Pons (tissue), 1 donor: ENCODE measurements around the gene TTC39A.

Experiments used
- DNase-seq: peaks from one replicate; pipeline ENCODE4 v3.0.0-alpha.2; 2016; ENCODE audit warnings: low spot score

TTC39A gene

DNA sequence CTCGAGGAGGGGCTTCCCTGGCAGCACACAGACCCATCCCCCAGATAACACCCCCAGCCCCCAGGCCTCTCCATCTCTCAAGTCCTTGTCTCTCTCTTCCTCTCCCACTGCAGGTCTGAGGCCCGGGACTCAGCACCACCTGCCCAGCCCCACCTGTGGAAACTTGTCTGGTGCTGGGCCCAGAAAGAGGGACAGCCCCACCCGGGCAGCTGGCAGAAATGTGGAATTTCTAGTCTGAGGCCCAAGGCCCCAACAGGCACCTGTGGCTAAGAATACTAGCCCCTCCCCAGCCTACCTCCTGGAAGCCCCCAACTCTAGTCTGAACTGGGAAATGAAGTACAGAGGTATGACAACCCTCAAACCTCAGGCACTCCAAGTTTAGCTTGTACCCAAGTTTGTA is 15.4 kb downstream of the TTC39A start:
- no peak for DNase-seq

DNA sequence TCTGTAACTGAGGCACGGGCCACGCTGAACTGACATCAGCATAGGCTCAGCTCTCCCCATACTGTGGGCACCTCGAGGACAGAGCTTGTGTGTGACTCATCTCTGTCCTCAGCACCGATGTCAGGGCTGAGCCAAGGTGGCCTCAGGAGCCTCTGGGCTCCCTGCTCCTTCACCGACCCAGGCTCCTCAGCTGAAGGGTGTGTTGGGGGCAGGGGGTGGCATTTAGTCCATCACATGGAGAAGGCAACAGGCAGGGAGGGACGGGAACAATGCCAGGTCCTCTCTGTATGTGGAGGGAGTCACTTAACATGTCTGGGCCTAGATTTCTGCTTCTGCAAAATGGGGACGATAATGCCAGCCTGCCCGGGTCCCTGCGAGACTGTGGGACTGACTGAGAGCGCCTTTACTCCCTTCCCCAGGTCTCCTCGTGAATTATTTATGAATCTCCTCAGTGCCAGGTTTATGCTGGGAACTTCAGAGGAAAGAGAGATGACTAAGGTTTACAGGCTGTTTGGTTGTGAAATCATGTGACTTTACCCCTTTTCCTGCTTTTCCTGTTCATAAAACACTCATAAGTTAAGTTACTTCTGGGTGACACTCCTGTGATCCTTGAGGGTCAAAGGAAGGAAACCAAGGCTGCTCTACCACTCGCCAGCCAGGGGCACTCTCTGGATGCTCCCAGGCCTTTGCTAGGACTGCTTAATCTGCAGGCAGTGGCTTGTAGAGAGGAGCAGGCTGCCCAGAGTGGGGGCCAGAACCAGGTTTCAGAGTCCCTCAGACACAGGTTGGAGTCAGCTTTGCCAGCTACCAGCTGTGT is 16.2 kb downstream of the TTC39A start:
- no peak for DNase-seq

DNA sequence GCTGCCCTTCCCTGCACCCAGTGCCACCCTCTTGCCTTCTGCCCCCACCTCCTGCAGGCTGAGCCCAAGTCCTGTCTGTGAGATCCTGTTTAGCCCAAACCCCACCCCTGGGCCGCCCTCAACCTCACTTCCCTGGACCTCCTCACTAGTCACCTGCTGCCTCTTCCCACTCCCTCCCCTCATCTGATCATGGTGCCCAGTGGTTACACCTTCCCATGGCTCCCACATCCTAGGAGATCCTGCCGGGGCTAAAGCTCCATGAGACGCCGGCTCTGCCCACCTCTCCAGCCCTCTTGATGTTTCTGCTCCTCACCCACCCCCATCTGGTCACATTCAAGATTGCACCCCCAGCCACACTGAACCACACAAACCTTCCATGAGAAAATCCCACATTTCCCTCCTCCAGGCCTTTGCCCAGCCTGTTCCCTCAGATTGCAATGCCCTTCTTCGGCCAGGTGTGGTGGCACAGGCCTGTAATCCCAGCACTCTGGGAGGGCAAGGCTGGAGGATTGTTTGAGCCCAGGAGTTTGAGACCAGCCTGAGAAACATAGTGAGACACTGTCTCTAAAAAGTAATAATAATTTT is 17.0 kb downstream of the TTC39A start:
- no peak for DNase-seq

DNA sequence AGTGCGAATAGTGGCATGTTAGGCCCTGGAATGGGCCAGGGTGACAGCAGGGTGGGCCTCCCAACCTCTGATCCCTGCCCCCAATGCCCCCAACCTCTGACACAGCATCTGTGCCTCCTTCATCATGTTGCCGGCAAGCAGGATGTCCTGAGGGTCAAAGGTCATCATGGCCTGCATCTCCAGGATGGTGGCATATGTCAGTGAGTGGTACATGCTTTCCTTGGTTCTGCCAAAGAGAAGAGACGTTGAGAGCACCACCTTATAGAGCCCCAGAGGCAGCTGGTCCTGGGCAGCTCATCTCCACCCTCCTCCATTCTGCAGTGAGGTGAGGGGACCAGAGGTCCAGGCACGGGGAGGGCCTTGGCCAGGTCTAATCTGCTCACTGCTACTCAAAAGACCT is 17.6 kb downstream of the TTC39A start:
- DNase-seq, result no peak

DNA sequence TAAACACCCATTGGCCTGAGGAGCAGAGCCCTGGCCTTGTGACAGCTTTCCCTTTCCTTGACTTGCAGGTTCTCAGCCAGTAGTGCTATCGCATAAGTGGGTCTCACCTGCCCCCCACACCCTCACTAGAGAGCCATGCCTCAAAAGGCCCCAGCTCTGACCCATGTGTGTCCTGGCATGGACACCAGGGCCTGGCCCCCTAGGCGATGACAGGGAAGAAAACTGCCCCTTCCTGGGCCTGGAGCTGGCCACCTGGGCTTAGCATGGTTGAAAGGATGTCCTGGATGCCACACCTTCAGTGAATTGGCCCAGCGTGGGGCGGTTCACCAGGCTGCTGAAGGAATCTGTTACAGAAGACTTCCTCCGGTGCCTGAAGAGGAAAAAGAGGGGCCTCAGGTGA is 18.5 kb downstream of the TTC39A start:
- DNase-seq, result no peak

DNA sequence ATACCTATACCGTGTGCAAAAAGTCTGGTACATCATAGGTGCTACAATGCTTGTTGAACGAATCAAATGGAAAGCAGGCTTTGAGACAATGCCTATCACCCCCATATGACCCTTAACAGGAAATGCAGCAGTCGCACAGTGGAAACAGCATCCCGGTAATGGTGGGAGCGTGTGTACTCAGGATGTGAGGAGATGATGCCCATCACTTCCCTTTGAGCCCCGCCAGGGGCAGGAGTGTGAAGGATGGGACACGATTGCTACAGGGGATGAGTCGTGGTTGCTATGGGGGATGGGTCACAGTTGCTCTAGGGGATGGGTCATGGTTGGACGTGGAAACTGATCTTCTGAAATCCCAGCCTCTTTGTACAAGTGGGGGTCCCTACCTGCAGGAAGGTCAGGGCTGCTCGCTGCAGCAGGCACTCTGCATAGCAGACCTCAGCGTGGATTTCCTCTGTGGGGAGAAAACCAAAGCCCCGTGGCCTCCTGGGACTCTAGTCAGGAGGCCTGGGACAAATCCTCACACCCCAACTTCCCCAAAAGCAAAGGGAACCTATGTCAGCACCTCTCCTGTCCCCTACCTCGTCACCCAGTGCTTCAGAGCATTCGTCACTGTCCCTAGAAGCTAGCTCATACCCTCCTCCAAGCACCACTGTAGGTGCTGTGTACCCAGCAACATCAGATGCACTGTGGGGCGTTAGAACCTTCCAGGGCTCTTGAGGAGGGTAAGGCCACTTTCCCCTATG is 19.3 kb downstream of the TTC39A start:
- DNase-seq, result no peak

DNA sequence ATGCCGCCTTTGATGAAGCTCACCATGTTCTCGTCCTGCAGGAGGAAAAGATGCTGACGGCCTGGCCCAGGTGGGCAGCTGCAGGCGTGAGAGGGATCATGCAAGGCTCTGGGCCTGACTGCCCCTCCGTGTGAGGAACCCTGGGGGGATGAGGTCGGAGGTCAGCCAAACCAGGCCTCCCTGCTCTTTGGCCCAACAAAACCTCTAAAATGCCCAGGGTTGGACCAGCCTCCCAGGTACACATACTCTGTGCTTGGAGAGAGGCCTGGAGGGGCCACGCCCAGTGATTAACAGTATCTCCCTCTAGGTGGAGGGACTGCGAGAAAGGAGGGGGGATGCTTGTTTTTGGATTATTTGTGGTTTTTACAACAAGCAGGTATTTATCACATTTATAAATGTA is 21.1 kb downstream of the TTC39A start:
- DNase-seq, result no peak

DNA sequence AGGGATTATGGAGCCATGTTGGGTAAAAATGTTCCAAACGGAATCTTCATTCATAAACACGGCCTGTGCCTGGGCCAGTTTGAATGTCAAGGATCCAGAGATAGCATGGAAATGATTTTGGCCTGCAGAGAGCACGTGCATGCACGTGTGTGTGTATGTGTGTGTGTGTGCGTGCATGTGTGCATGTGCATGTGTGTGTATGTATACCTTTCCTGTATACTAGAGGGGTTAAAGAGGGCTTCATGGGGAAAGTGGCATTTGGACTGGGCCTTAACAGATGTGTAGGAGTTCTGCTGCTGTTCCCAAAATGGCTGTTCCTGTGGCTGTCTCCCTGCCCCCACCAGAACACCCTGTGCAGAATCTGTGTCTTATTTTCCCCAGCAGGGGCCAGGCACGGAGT is 21.7 kb downstream of the TTC39A start:
- DNase-seq, result no peak

DNA sequence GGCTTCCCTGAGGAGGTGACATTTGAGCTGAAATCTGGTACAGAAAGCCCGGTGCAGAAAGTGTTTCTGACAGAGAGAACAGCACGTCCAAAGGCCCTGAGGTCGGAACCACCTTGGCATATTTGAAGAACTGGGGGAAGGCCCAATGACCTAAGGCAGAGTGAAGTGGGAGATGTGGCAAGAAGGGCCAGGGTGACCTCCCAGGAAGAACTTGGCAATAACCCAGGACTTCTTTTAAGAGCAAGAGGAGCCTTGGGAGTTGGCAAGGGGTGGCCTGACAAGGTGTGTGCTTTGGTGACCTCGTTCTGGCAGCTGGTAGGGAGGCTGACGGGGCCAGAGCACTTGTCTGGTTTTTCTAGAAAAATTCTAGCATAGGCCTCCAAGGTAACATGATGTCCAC is 23.4 kb downstream of the TTC39A start:
- no peak for DNase-seq

DNA sequence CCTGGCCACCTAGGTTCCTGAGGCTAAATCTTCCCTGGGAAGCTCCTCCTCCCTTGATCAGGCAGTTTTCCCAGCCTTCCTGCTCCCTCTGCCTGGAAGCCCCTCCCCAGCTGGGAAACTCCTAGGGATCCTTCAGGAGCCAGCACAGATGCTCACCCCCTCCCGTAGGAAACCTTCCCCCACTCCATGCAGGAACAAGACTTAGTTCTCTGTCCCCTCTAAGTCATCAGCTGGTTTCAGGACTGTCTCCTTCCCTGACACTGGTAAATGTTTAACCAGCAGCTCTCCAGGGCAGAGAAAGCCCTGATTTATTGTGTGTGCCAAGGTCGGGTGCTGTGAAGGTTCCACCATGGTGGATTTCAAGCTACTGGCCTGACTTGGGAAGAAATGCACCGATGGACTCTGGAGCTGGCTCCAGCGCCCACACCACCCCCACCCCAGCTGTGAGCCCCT is 25.0 kb downstream of the TTC39A start:
- DNase-seq, result no peak

DNA sequence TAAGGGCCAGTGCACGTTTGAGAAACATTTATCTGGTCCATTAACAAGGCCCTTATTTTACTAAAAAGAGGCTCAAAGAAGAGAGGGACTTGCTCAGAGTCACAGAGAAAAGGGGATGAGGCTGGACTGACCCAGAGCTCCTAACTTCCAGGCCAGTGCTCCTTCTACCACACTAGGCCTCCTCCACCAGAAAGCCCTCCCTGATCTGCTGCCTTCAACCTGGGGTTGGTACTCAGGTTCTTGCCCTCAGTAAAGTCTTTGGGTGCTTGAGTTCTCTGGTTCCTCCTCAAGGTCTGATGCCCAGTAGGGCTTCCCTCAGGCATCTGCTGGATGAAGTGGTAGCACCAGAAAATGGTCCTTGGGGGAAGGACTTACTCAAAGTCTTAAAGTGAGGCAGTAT is 26.0 kb downstream of the TTC39A start:
- DNase-seq, result no peak

DNA sequence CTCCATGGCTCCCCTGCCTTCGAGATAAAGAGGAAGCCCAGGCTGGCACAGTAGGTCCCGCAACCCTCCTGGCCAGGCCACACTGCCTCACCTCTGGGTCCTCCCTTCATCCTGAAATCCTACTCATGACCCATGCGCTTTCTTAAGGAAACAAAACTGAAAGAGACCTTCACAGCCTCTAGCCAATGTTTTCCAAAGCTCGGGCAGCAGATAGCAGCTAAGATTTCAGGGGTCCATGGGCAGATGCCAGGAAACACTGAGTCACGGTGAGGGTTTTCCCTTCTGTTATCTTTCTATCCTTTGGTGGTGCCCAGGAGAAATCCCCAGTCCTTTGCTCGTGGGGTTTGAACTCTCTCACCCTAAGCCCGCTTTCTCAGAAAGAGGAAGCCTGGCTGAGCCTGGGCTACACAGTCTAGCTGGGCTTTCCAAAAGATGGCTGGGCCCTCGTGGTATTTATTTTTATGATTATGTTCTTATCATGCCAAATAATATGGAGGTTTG is 26.6 kb downstream of the TTC39A start:
- no peak for DNase-seq

DNA sequence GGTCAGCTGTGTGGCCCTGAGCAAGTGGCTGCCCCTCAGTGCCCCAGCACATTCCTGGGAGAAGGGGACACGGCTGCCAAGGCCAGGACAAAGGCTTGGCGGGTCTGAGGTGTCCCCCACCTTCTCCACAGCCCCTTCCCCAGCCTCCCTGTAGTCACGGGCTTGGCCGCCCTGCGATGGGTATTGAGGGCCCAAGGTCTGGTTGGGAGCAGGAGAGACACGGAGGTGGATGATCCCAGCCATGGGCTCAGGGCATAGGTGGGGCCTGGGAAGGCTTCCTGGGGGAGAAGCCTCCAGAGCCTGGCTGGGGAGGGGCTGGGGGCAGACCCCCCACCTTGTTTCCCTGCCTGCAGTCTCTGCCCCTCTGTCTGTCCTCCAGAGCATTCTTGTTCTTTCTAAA is 27.0 kb downstream of the TTC39A start:
- no peak for DNase-seq

DNA sequence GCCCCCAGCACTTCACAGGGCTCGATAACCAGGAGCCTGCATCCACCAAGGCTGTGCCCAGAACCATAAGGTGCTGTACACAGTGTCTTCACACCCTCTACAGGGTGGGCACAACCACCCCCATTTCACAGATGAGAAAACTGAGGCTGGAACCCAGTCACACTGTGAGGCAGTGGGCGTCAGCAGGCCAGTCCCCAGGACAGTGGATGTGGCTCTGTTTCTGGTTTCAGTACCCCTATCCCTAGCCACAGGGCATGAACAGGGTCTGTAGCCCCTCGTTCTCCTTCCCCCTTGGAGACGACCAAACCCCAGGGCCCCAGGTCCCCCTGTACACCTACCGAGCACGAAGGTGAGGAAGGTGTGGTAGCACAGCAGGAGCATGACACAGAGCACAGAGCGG is 27.6 kb downstream of the TTC39A start:
- DNase-seq, result no peak

DNA sequence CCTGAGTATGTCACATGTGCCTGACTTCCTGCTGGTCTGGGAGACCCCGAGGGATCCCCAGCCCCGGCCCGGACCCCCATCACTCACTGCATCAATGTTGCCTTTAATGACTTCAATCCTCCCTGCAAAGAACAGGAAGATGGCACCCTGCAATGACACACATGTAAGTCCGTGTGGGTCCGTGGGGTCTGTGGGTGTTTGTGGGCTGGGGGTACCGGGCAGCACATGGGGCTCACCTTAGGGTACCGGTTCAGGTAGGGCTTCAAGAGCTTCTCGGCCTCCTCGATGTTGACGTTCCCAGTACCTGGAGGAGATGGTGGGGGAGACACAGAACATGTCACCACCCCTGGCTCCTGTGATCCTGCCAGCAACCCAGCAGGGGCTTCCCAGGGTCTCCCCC is 28.1 kb downstream of the TTC39A start:
- no peak for DNase-seq

DNA sequence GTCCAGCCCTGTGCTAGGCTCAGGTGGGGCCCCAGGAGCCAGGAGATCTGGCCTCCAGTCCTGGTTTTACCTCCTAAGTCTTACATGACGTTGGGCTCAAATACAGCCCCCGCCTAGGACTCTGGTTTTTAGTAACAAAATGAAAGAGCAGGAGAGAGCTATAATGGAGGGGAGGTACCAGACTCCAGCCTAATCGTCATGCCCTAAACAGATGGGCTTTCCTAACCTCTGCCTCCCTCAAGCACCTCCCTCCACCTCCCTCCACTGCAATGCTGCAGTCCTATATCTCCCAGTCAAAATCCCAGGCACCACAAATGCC is 28.6 kb downstream of the TTC39A start:
- no peak for DNase-seq

DNA sequence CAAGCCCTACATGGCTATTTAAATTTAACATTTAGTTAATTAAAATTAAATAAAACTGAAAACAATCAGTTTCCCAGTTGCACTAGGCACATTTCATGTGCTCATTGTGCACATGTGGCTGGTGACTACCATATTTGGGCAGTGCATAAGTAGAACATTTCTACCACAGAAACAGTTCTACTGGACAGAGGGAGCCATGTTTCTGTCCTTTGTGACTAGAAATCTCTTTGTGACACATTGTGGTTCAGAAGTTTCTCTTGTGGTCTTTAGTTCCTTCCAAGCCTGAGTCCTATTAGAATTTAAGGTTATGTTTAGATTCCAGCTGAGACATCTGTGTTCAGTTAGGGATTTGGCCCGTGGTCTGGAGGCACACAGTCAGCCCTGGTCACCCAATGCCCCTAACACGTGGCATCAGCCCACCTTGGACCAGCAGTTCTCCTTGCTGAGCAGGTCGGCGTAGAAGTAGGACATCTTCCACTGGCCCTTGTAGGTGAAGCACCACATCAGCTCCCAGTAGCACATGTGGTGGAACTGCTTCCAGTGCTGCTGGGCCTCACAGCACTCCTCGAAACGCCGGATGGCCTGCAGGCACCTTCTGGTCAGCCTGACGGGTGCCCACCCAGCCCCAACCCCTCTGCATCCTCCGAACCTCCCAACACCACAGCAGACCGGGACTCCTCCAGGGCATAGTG is 29.1 kb downstream of the TTC39A start:
- no peak for DNase-seq

DNA sequence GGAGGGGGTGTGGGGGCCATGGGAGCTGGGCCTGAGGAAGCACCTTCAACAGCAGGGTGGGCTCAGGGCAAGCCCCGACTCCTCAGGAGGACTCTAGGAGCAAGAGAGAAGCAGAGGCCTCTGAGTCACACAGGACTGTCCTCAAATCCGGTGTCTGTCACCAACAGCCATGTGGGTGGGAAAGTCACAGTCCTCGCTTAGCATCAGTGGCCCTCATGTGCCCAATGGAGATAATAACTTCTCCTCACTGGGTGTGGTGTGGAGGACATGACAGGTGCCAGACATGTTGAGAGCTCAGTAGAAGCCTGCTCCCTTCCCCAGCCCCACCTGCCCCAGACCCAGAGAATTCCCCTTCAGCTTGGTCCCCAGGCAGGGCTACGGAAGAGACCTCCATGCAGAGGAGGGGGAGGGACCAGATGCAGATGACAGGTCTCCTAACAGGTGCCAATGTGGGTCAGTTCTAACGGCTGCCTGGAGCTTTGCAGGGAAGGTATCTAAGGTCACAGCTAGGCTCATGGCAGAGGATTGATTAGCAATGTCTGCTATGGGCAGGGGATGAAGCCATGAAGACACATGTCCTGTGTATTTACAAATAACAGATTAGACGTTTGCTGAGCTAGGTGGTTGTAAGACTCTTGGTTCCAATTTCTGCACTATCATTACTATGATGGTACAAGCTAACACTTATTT is 30.2 kb downstream of the TTC39A start:
- no peak for DNase-seq

DNA sequence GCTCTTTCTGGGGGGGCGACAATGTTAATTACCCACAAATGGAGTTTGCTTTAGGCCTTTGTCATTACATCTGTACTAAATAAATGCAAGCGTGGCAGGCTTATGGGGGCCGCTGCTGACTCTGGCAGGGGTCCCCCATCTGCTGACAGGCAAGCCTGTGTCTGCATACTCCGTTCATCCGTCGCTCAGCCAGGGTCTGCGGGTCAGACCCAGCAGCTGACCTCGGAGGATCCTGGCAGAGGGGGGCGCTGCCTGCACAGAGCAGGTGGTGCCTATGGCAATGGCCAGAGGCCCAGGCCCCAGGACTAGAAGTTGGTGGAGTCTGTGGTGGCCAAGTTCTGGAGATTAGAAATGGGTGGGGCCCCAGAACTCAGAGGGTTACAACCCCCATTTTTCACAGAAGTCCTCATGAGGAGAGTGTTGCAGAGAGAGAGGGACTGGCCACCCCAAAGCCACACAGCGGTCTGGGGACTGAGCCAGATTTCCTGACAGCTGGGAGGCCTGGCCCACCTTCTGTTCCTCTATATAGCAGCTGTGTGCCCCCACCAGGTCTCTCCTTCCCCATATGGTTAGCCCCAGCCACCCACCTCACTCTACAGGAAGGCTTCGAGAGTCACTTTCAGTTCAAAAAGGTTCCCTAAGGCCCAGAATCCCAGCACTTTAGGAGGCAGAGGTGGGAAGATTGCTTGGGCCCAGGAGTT is 31.0 kb downstream of the TTC39A start:
- no peak for DNase-seq

DNA sequence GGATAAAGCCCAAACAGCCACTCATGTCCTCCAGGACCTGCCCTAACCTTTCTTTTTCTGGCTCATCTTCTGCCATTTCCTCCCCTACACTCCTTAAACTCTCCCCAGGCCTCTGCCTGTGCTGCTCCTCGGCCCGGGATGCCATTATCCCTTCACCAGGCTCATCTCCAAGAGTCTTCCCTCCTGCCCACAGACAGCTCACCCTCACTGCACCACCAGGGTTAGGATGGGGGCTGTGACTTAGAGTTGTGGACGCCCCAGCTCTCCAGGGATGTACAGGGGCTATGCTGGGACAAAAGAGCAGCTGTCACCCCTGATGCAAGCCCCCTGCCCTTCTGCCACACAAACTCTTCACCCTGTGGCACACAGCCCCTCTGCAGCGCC is 32.0 kb downstream of the TTC39A start:
- no peak for DNase-seq
